Natural killer cell (primary cell): ENCODE measurements around the gene LEKR1. TPM values are rescaled to one million over a fixed set of nuclear protein-coding genes. Genes with fewer than 3 reads are reported as not detected.

ENCODE experiments used
- ATAC-seq, 3 donors: fragments of 150-1000 bp in 2 of 3; fragments of 200-7000 bp in 1 of 3; cut with Tn5 transposase; 1 replicate in 1 of 3; 2 replicates in 2 of 3; pipeline ENCODE4 v1.10.0; 2021; ENCODE audit warnings: mild to moderate bottlenecking in 2 of 3, moderate library complexity in 2 of 3
- DNase-seq, 2 donors: peaks; one replicate each; pipeline versions ENCODE4 v3.0.0 to v3.0.0-alpha.2; 2013 to 2021; ENCODE audit warnings: mixed read lengths in 1 of 2
- H3K27ac ChIP-seq: one replicate; pipeline ENCODE4 v1.5.1; 2013; ENCODE audit warnings: mild to moderate bottlenecking, low read length
- H3K27me3 ChIP-seq: one replicate; pipeline ENCODE4 v1.6.1; 2013; ENCODE audit warnings: low read length; ENCODE audit not compliant: control insufficient read depth, insufficient read depth
- H3K36me3 ChIP-seq: one replicate; pipeline ENCODE4 v1.6.1; 2013; ENCODE audit warnings: low read length; ENCODE audit not compliant: control insufficient read depth, insufficient read depth
- H3K4me1 ChIP-seq: one replicate; pipeline ENCODE4 v1.6.1; 2013; ENCODE audit warnings: low read length; ENCODE audit not compliant: control insufficient read depth, insufficient read depth
- H3K4me3 ChIP-seq: one replicate; pipeline ENCODE4 v1.5.1; 2013; ENCODE audit warnings: low read length
- H3K9me3 ChIP-seq: one replicate; pipeline ENCODE4 v1.6.1; 2013; ENCODE audit warnings: low read length; ENCODE audit not compliant: control insufficient read depth, insufficient read depth
- H3K27ac Mint-ChIP-seq, 2 donors: one replicate each; pipeline ENCODE4 v1.8.0; 2022; ENCODE audit warnings: mild to moderate bottlenecking in 2 of 2, mixed read lengths in 2 of 2, moderate library complexity in 1 of 2
- H3K27me3 Mint-ChIP-seq, 2 donors: one replicate each; pipeline ENCODE4 v1.8.0; 2022; ENCODE audit warnings: low read depth in 2 of 2, mixed read lengths in 2 of 2
- H3K36me3 Mint-ChIP-seq: one replicate; pipeline ENCODE4 v1.8.0; 2022; ENCODE audit warnings: mixed read lengths
- H3K4me1 Mint-ChIP-seq, 2 donors: one replicate each; pipeline ENCODE4 v1.8.0; 2022; ENCODE audit warnings: mixed read lengths in 2 of 2
- H3K4me3 Mint-ChIP-seq: one replicate; pipeline ENCODE4 v1.8.0; 2022; ENCODE audit warnings: mild to moderate bottlenecking, moderate library complexity, mixed read lengths
- H3K9me3 Mint-ChIP-seq, 2 donors: one replicate each; pipeline ENCODE4 v1.8.0; 2022; ENCODE audit warnings: mixed read lengths in 2 of 2
- CTCF ChIP-seq: fragments of 200-600 bp; IDR thresholded peaks from one replicate; pipeline ENCODE4 v1.8.0; 2022; ENCODE audit warnings: antibody characterized with exemption
- WGBS: methylation state at CpG from one replicate; pipeline ENCODE4 v1.1.7; 2013; ENCODE audit warnings: missing lambda C conversion rate; ENCODE audit not compliant: insufficient coverage; 5-methylcytosine and 5-hydroxymethylcytosine counted together
- intact Hi-C: fragments of 100-400 bp; cut with micrococcal nuclease; formaldehyde crosslinking; loops from one replicate; pipeline ENCODE4 v1.14.2; 2022
- total RNA-seq, 4 donors: library from RNA; stranded (reverse); fragments of 120-200 nt in 1 of 4; gene quantifications; one replicate each; pipeline versions ENCODE4 v1.2.3 to v1.2.4, GENCODE V29; 2013 to 2022

LEKR1 gene
- total RNA-seq, 3 donors from 2014 or later (not counting 1 experiment from before 2014, with no cell fraction given), result 1.1 to 1.7 (median 1.2) TPM

GRCh38 chr3:156948402-156949210 is 122.5 kb downstream of the LEKR1 start:
- Histone ChIP-seq H3K4me3 (no peak overlapping the region), H3K9me3 (no peaks in the 10 kb centered on the region), H3K27me3 (no peaks in the 10 kb centered on the region), H3K27ac (no peak overlapping the region), H3K4me1 (no peaks in the 10 kb centered on the region), H3K36me3 (no peaks in the 10 kb centered on the region)
- intact Hi-C loops, result no loop called here
- Mint-ChIP-seq H3K9me3 (peaks cover 0 to 4% of the 10 kb centered on the region in 2 donors), H3K36me3 (no peaks in the 10 kb centered on the region), H3K27ac (no peak overlapping the region), H3K4me3 (no peak overlapping the region), H3K4me1 (no peaks in the 10 kb centered on the region), H3K27me3 (peaks cover 7 to 21% of the 10 kb centered on the region in 2 donors)
- no peak for TF ChIP-seq CTCF
- 90% methylated on average over 2 of the region's 2 CpGs for WGBS
- no peak for DNase-seq
- no peak for ATAC-seq

GRCh38 chr3:156952011-156952410 is 125.9 kb downstream of the LEKR1 start:
- intact Hi-C loops, result no loop called here
- Mint-ChIP-seq H3K9me3 (peaks cover 0 to 4% of the 10 kb centered on the region in 2 donors), H3K27ac (no peak overlapping the region), H3K4me3 (no peak overlapping the region), H3K27me3 (peaks cover 3 to 23% of the 10 kb centered on the region in 2 donors), H3K36me3 (no peaks in the 10 kb centered on the region), H3K4me1 (no peaks in the 10 kb centered on the region)
- DNase-seq, result no peak
- WGBS, result 88% methylated on average over 2 of the region's 2 CpGs
- no peaks in the 10 kb centered on the region for H3K4me1 ChIP-seq
- no peaks in the 10 kb centered on the region for H3K36me3 ChIP-seq
- ATAC-seq, result no peak
- no peaks in the 10 kb centered on the region for H3K9me3 ChIP-seq
- no peak for TF ChIP-seq CTCF
- H3K27ac ChIP-seq, result no peak overlapping the region
- no peaks in the 10 kb centered on the region for H3K27me3 ChIP-seq
- no peak overlapping the region for H3K4me3 ChIP-seq

GRCh38 chr3:156957715-156958114 is 131.6 kb downstream of the LEKR1 start:
- H3K4me3 ChIP-seq, result no peak overlapping the region
- intact Hi-C loops, result no loop called here
- no peak overlapping the region for H3K27ac Mint-ChIP-seq
- peaks cover 0 to 22% of the 10 kb centered on the region in 2 donors for H3K27me3 Mint-ChIP-seq
- DNase-seq (no peak), ATAC-seq (no peak)
- H3K36me3 Mint-ChIP-seq, result no peaks in the 10 kb centered on the region
- H3K9me3 Mint-ChIP-seq, result peaks cover 0 to 4% of the 10 kb centered on the region in 2 donors
- no peaks in the 10 kb centered on the region for H3K4me1 Mint-ChIP-seq
- no peak overlapping the region for H3K4me3 Mint-ChIP-seq
- no CpG with 5 or more reads among the region's 1 CpG for WGBS
- H3K4me1 ChIP-seq, result no peaks in the 10 kb centered on the region
- no peak overlapping the region for H3K27ac ChIP-seq
- no peaks in the 10 kb centered on the region for H3K36me3 ChIP-seq
- H3K27me3 ChIP-seq, result no peaks in the 10 kb centered on the region
- no peaks in the 10 kb centered on the region for H3K9me3 ChIP-seq
- no peak for TF ChIP-seq CTCF
